Activated B cell treated with CpG ODN at 0.5 μM for 24 hours (primary cell): ENCODE data around the gene RAD51B. TPM values are rescaled to one million over a fixed set of nuclear protein-coding genes. Genes with fewer than 3 reads are reported as not detected.

ENCODE experiments used
- ATAC-seq: fragments of 200-7000 bp; cut with Tn5 transposase; one replicate; pipeline ENCODE4 v1.10.0; 2021; ENCODE audit warnings: low read depth, mild to moderate bottlenecking, moderate library complexity
- CTCF ChIA-PET: fragments of 350-600 bp; sonication (Branson Sonifier 250); formaldehyde crosslinking; loops from one replicate; lab custom pipeline; 2021; ENCODE audit warnings: antibody characterized with exemption; lab: Charles Lee
- POLR2A ChIA-PET: fragments of 350-600 bp; sonication (Branson Sonifier 250); formaldehyde crosslinking; loops from one replicate; lab custom pipeline; 2021; ENCODE audit warnings: antibody characterized with exemption; lab: Charles Lee
- DNase-seq: peaks from one replicate; pipeline ENCODE4 v3.0.0; 2022
- H3K27ac Mint-ChIP-seq: one replicate; pipeline ENCODE4 v1.8.0; 2020; ENCODE audit warnings: mixed read lengths
- H3K27me3 Mint-ChIP-seq: one replicate; pipeline ENCODE4 v1.8.0; 2021; ENCODE audit warnings: mixed read lengths
- H3K36me3 Mint-ChIP-seq: one replicate; pipeline ENCODE4 v1.8.0; 2021; ENCODE audit warnings: low read depth, mixed read lengths
- H3K4me1 Mint-ChIP-seq: one replicate; pipeline ENCODE4 v1.8.0; 2021; ENCODE audit warnings: mixed read lengths
- H3K4me3 Mint-ChIP-seq: one replicate; pipeline ENCODE4 v1.8.0; 2020; ENCODE audit warnings: mild to moderate bottlenecking, mixed read lengths
- H3K9me3 Mint-ChIP-seq: one replicate; pipeline ENCODE4 v1.8.0; 2020; ENCODE audit warnings: mixed read lengths
- intact Hi-C: fragments of 100-400 bp; cut with micrococcal nuclease; formaldehyde crosslinking; loops from one replicate; pipeline ENCODE4 v1.15.1; 2024
- total RNA-seq: library from RNA; stranded (reverse); gene quantifications from 2 replicates; pipeline ENCODE4 v1.2.3, GENCODE V29; 2022
- TF ChIP-seq, protein P1 (sequence below): fragments of 200-600 bp; IDR thresholded peaks from one replicate; pipeline ENCODE4 v1.8.0; 2022; ENCODE audit warnings: antibody characterized with exemption, mild to moderate bottlenecking

RAD51B gene
- total RNA-seq, 1 donor from 2014 or later: 53.9 TPM

DNA sequence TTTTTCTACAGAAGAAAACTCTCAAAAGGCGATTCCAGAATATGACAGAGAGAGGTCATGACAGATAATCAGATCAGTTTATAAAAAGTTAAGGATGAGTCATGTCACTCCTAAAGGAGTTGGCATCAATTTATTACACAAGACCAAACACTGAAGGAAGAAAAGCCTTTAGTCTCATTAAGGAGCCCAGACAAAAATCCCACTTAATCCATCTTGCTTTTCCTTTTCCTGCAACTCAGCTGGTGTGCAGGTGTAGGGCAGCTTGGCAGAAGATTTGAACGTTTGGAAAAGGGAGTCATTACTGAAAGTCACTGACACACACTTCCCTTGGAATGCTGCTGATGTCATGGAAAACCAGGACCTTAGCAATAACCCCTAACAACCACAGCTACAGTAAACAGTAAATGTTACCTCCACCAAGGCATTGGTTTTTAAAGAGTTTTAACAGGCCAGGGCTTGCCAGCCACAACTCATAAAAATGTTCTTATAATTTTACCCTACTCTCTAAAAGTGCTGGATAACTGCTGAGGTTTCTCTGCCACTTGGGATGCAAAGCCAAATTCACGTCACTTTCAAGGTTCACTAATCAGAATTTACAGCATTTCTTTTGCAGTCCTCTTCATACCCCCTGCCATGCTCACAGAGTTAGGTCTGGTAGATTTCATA is 320.6 kb downstream of the RAD51B start:
- POLR2A ChIA-PET: no interaction called here
- intact Hi-C loops: no loop called here
- CTCF ChIA-PET: no interaction called here
- TF ChIP-seq, protein P1, sequence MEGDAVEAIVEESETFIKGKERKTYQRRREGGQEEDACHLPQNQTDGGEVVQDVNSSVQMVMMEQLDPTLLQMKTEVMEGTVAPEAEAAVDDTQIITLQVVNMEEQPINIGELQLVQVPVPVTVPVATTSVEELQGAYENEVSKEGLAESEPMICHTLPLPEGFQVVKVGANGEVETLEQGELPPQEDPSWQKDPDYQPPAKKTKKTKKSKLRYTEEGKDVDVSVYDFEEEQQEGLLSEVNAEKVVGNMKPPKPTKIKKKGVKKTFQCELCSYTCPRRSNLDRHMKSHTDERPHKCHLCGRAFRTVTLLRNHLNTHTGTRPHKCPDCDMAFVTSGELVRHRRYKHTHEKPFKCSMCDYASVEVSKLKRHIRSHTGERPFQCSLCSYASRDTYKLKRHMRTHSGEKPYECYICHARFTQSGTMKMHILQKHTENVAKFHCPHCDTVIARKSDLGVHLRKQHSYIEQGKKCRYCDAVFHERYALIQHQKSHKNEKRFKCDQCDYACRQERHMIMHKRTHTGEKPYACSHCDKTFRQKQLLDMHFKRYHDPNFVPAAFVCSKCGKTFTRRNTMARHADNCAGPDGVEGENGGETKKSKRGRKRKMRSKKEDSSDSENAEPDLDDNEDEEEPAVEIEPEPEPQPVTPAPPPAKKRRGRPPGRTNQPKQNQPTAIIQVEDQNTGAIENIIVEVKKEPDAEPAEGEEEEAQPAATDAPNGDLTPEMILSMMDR: no peak
- Mint-ChIP-seq H3K4me3 (no peak overlapping the region), H3K27ac (no peak overlapping the region), H3K4me1 (no peaks in the 10 kb centered on the region), H3K36me3 (peaks cover 2% of the 10 kb centered on the region), H3K9me3 (no peaks in the 10 kb centered on the region), H3K27me3 (no peaks in the 10 kb centered on the region)
- no peak for DNase-seq
- ATAC-seq: no peak

DNA sequence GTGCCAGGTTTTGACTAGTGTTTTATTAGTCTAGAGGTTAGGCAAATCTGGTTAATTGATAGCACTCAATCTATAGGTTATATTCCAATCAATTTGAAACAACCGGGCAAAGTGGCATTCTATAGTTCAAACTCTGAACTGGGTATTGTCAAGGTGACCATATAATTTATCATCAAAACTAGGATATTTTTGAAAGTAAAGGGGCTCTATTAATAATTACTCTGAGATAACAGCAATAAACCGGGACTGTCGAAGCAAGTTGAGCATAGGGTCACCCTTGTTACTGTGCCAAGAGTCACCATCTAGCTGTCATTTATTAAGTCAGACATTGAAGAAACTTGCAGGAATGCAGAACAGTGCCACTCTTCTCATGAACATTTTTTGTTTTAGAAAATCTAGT is 321.2 kb downstream of the RAD51B start:
- Mint-ChIP-seq H3K9me3 (no peaks in the 10 kb centered on the region), H3K4me1 (no peaks in the 10 kb centered on the region), H3K27me3 (no peaks in the 10 kb centered on the region), H3K4me3 (no peak overlapping the region), H3K27ac (no peak overlapping the region), H3K36me3 (no peaks in the 10 kb centered on the region)
- ChIA-PET CTCF (no interaction called here), POLR2A (no interaction called here)
- intact Hi-C loops: no loop called here
- TF ChIP-seq, protein P1: no peak
- ATAC-seq (no peak), DNase-seq (no peak)

GRCh38 chr14:68141281-68142088 is 321.9 kb downstream of the RAD51B start:
- ATAC-seq (no peak), DNase-seq (no peak)
- TF ChIP-seq, protein P1: no peak
- intact Hi-C loops: no loop called here
- Mint-ChIP-seq H3K9me3 (no peaks in the 10 kb centered on the region), H3K4me3 (no peak overlapping the region), H3K27ac (no peak overlapping the region), H3K36me3 (no peaks in the 10 kb centered on the region), H3K27me3 (no peaks in the 10 kb centered on the region), H3K4me1 (no peaks in the 10 kb centered on the region)
- ChIA-PET CTCF (no interaction called here), POLR2A (no interaction called here)

DNA sequence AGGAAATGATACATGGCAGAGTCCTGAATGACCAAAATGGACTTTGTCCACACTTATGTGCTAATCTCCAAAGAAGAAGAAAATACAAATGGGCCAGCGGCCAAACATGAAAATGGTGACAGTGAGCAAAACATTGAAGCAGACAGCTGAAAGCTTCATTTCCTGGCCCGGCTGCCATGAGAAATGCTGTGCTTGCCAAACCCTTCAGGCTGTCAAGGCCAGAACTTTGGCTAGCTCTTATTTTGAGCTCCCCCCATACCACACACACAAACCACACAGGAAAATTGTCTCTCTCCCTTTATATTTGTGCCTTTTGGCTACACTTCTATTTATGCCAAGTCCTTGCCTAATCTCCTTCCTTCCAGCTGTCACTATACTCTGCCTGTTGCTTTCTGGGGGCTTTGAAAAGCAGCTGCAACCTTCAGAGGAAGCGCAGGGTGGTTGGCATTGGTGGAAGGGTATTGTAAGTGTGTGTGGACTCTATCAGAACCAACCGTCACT is 323.8 kb downstream of the RAD51B start:
- TF ChIP-seq, protein P1: no peak
- no peak overlapping the region for H3K4me3 Mint-ChIP-seq
- no peaks in the 10 kb centered on the region for H3K27me3 Mint-ChIP-seq
- peaks cover 1% of the 10 kb centered on the region for H3K36me3 Mint-ChIP-seq
- ATAC-seq (no peak), DNase-seq (no peak)
- no peak overlapping the region for H3K27ac Mint-ChIP-seq
- H3K9me3 Mint-ChIP-seq: peaks cover 4% of the 10 kb centered on the region
- POLR2A ChIA-PET: no interaction called here
- H3K4me1 Mint-ChIP-seq: no peaks in the 10 kb centered on the region
- intact Hi-C loops: no loop called here
- CTCF ChIA-PET: no interaction called here

DNA sequence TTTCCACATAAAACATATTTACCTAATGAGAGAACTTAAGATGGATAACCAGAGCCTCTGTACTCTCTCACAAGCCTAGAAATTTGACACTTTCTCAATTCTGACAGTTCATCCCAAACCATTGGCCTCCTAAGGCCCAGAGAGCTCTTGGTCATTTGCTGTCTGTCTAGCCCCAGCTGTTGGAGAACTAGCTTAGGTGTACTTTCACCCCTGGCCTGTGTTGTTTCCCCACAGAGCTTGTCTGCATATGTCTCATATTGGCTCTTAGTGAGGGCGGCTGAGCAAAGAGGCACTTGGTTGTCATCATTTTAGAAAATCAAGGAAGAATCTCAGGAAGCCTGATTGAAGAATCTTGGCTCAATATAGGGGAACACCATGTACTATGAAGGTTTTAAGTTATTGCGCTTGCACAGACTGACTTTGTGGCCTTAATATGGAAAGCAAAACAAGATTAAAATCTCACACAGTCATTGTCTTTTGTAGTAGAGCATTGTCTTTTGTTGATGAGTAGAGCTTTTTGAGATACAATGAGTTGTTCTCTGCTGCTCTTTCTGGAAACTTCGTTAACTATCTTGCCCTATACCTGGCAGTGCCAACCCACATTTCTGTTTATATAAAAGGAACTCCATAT is 324.6 kb downstream of the RAD51B start:
- intact Hi-C loops: loop anchor here (2.0 kb wide), 1 partner anchor 13 kb away; no protein-coding TSS in a partner anchor
- TF ChIP-seq, protein P1: no peak
- no peaks in the 10 kb centered on the region for H3K27me3 Mint-ChIP-seq
- ATAC-seq (no peak), DNase-seq (no peak)
- no peak overlapping the region for H3K27ac Mint-ChIP-seq
- peaks cover 8% of the 10 kb centered on the region for H3K9me3 Mint-ChIP-seq
- H3K4me1 Mint-ChIP-seq: no peaks in the 10 kb centered on the region
- peaks cover 4% of the 10 kb centered on the region for H3K36me3 Mint-ChIP-seq
- CTCF ChIA-PET: no interaction called here
- no peak overlapping the region for H3K4me3 Mint-ChIP-seq
- POLR2A ChIA-PET: no interaction called here
